RWPE1 (cell line): ENCODE measurements around the gene SH3RF1.
"Not testable (repeated sequence)": the region's sequence is repeated elsewhere in the genome, so short reads cannot be mapped to it uniquely, and the experiment has no call there.

Experiments used
- CTCF ChIA-PET: fragments of 350-600 bp; sonication (Branson Sonifier 250); formaldehyde crosslinking; extraction: SDS; loops from one replicate; lab custom pipeline; 2021; lab: Yijun Ruan, JAX
- POLR2A ChIA-PET: fragments of 400-600 bp; formaldehyde crosslinking; extraction: SDS; loops from one replicate; lab custom pipeline; 2020; ENCODE audit warnings: antibody characterized with exemption; ENCODE audit not compliant: low non-redundant PET; lab: Yijun Ruan, JAX
- DNase-seq: peaks from one replicate; pipeline ENCODE4 v3.0.0; 2012; ENCODE audit warnings: low spot score
- H3K27ac ChIP-seq: fragments of 450-650 bp; 2 replicates; pipeline ENCODE4 v1.5.1; 2017
- CTCF ChIP-seq: fragments of 450-650 bp; conservative IDR thresholded peaks from 2 replicates; pipeline ENCODE4 v1.5.1; 2017; ENCODE audit warnings: low read depth, mild to moderate bottlenecking

SH3RF1 gene

GRCh38 chr4:169208090-169208455 lies 62.7 kb downstream of the SH3RF1 start:
- no peak for TF ChIP-seq CTCF
- ChIA-PET POLR2A (no interaction called here), CTCF (interaction anchor here (0.6 kb wide), 1 partner anchor 26 kb away, joined by 3 read pairs; no protein-coding TSS in a partner anchor)
- no peak for DNase-seq
- no peak overlapping the region for H3K27ac ChIP-seq

- H3K27ac ChIP-seq: no peak overlapping the region
- no peak for DNase-seq
- CTCF ChIA-PET: no interaction called here
- POLR2A ChIA-PET: no interaction called here
- TF ChIP-seq CTCF: no peak
Measured at GRCh38 chr4:169207436-169208089, 63.2 kb downstream of the SH3RF1 start.

- no peak for DNase-seq
- POLR2A ChIA-PET: no interaction called here
- no peak for TF ChIP-seq CTCF
- CTCF ChIA-PET: no interaction called here
- no peak overlapping the region for H3K27ac ChIP-seq
Measured at GRCh38 chr4:169205744-169206080, 65.0 kb downstream of the SH3RF1 start.

GRCh38 chr4:169205075-169205743 lies 65.5 kb downstream of the SH3RF1 start:
- CTCF ChIA-PET: no interaction called here
- TF ChIP-seq CTCF: no peak
- POLR2A ChIA-PET: no interaction called here
- no peak overlapping the region for H3K27ac ChIP-seq
- DNase-seq: no peak

- no peak overlapping the region for H3K27ac ChIP-seq
- TF ChIP-seq CTCF: no peak
- no peak for DNase-seq
- POLR2A ChIA-PET: no interaction called here
- CTCF ChIA-PET: interaction anchor here (0.6 kb wide), 1 partner anchor 349 kb away, joined by 4 read pairs; no protein-coding TSS in a partner anchor
Measured at GRCh38 chr4:169203891-169204290, 66.9 kb downstream of the SH3RF1 start.

GRCh38 chr4:169203278-169203677 lies 67.5 kb downstream of the SH3RF1 start:
- CTCF ChIA-PET: interaction anchor here (0.6 kb wide), 1 partner anchor 247 kb away, joined by 3 read pairs; no protein-coding TSS in a partner anchor
- H3K27ac ChIP-seq, DNase-seq, POLR2A ChIA-PET: not testable (repeated sequence)

- H3K27ac ChIP-seq: no peak overlapping the region
- POLR2A ChIA-PET: no interaction called here
Measured at GRCh38 chr4:169202878-169203277, 67.9 kb downstream of the SH3RF1 start.

More at GRCh38 chr4:169202878-169203277, 67.9 kb downstream of the SH3RF1 start:
- DNase-seq: no peak
- CTCF ChIA-PET: interaction anchor here (0.6 kb wide), 2 partner anchors 247 to 929 kb away, joined by 3 to 5 read pairs; no protein-coding TSS in a partner anchor
- no peak for TF ChIP-seq CTCF
